ENCODE data around the gene CENPN. TPM values are rescaled to one million over a fixed set of nuclear protein-coding genes. Genes with fewer than 3 reads are reported as not detected.
A peak's percentile ranks its signal among the peaks of the same experiment; 100 is the strongest.

Gene CENPN
- total RNA-seq, 3 donors from 2014 or later = 3.9 to 9.7 (median 8.2) TPM

DNA sequence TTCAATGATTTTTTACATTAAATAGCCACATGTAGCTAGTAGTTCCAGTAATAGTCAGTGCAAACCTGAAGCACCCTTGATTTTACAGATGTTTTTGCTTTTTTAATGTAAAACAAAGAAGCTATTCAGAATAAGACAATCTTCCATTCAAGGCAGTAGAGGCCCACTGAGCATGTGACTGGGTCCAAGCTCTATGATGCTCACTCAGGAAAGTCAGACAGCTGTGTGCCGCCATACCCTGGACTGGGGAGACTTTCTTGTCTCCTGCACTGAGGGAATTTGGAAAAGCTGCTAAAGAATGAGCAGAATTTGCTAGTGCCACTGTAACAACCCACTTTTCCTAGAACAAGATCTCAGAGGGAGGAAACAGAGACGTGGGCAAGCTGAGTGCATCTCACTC is 11.5 kb downstream of the CENPN start:
- Histone ChIP-seq H3K4me1 (no peaks in the 10 kb centered on the region), H3K36me3 (no peaks in the 10 kb centered on the region), H3K27me3 (no peaks in the 10 kb centered on the region), H3K4me3 (no peak overlapping the region), H3K9me3 (no peaks in the 10 kb centered on the region), H3K27ac (no peak overlapping the region)
- TF ChIP-seq POLR2A (IDR thresholded peaks at IDR 0.05) (no peak), POLR2AphosphoS5 (IDR thresholded peaks at IDR 0.05) (no peak)
- TF ChIP-seq, protein P1, sequence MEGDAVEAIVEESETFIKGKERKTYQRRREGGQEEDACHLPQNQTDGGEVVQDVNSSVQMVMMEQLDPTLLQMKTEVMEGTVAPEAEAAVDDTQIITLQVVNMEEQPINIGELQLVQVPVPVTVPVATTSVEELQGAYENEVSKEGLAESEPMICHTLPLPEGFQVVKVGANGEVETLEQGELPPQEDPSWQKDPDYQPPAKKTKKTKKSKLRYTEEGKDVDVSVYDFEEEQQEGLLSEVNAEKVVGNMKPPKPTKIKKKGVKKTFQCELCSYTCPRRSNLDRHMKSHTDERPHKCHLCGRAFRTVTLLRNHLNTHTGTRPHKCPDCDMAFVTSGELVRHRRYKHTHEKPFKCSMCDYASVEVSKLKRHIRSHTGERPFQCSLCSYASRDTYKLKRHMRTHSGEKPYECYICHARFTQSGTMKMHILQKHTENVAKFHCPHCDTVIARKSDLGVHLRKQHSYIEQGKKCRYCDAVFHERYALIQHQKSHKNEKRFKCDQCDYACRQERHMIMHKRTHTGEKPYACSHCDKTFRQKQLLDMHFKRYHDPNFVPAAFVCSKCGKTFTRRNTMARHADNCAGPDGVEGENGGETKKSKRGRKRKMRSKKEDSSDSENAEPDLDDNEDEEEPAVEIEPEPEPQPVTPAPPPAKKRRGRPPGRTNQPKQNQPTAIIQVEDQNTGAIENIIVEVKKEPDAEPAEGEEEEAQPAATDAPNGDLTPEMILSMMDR (IDR thresholded peaks at IDR 0.05) = no peak
- intact Hi-C loops (cut with DNase I; ENCODE audit: low total_unique reads) = no loop called here
- DNase-seq (ENCODE audit: low spot score in 2 of 2) = no peak

DNA sequence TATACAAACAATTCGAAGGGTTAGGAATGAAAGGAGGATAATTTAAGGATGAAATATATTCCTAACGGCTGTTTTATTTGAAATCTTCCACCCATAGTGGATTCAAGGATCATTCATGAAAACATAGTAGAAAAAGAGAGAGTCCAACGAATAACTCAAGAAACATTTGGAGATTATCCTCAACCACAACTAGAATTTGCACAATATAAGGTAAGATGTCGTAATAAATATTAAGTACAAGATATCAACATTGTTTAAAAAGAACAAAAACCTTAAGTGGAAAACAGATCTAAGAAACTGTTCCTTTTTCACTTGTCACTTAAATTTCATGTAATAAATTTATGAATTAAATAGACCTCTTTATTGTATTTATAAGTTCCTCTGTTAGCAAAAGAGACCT is 19.4 kb downstream of the CENPN start:
- TF ChIP-seq POLR2A (IDR thresholded peaks at IDR 0.05) (no peak), POLR2AphosphoS5 (IDR thresholded peaks at IDR 0.05) (no peak)
- TF ChIP-seq, protein P1 (IDR thresholded peaks at IDR 0.05) = no peak
- intact Hi-C loops (cut with DNase I; ENCODE audit: low total_unique reads) = no loop called here
- no peaks in the 10 kb centered on the region for H3K36me3 ChIP-seq
- H3K27me3 ChIP-seq = no peaks in the 10 kb centered on the region
- no peaks in the 10 kb centered on the region for H3K4me1 ChIP-seq
- no peaks in the 10 kb centered on the region for H3K9me3 ChIP-seq
- H3K4me3 ChIP-seq = no peak overlapping the region
- H3K27ac ChIP-seq = no peak overlapping the region
- DNase-seq (ENCODE audit: low spot score in 2 of 2) = no peak

DNA sequence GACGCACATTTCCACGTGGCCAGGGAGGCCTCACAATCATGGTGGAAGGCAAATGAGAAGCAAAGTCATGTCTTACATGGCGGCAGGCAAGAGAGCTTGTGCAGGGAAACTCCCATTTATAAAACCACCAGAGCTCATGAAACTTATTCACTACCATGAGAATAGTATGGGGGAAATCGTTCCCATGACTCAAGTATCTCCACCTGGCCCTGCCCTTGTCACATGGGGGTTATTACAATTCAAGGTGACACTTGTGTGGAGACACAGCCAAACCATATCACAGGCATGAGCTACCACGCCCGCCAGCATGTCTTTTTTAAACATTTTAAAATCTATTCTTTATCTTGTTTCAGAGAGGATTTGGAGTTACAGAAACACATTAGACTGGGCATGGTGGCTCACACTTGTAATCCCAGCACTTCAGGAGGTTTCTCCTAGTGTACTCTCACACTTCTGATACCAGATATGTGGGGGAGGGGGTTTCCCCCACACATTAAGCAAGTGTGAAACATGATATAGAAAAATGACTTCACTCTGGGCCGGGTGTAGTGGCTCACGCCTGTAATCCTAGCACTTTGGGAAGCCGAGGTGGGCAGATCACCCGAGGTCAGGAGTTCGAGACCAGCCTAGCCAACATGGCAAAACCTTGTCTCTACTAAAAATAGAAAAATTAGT is 23.1 kb downstream of the CENPN start:
- no peak for TF ChIP-seq POLR2A (IDR thresholded peaks at IDR 0.05)
- TF ChIP-seq, protein P1 (IDR thresholded peaks at IDR 0.05) = no peak
- no peak for TF ChIP-seq POLR2AphosphoS5 (IDR thresholded peaks at IDR 0.05)
- intact Hi-C loops (cut with DNase I; ENCODE audit: low total_unique reads) = no loop called here

DNA sequence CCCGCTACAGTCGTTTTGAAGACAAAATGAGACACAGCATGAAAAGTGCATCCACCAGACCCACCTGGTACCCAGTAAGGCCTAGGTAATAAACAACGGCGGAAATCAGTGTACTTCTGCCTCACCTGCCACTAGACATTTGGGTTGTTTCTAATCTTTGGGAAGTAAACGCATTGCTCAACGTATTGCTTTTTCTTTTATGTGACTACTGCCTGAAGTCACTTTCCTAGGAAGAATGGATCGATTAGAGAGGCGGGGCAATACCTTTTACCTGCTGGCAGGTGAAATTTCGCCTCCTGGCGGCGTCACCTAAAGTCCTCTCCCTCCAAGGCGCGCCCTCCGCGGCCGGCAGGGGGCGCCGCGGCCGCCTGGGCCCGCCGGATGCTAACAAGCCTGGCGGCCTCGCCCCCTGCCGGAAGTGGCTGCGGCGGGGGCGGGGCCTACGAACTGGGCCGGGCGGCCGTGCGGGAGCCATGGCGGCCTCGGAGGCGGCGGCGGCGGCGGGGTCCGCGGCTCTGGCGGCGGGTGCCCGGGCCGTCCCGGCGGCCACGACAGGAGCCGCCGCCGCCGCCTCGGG is 28.5 kb downstream of the CENPN start, which contains the start of gene ATMIN:
Gene ATMIN (plus strand): TSS at position 445 of the 577 bp plus-strand sequence. CDS start 29 bp downstream, at position 474.
- Histone ChIP-seq H3K4me3 (peak within 1 kb of the TSS; percentile 75 to 92 (median 83)), H3K4me1 (no peaks in the 10 kb centered on the region), H3K9me3 (no peaks in the 10 kb centered on the region), H3K36me3 (no peaks in the 10 kb centered on the region), H3K27me3 (no peaks in the 10 kb centered on the region), H3K27ac (peak within 1 kb of the TSS; percentile 68 to 88)
- TF ChIP-seq POLR2A (IDR thresholded peaks at IDR 0.05) (no peak), POLR2AphosphoS5 (IDR thresholded peaks at IDR 0.05) (peak in 1 of 3 donors; percentile 21)
- TF ChIP-seq, protein P1 (IDR thresholded peaks at IDR 0.05) = peak; percentile 74 to 99 (median 90)
- DNase-seq (ENCODE audit: low spot score in 2 of 2) = peak; percentile 79 to 81
- intact Hi-C loops (cut with DNase I; ENCODE audit: low total_unique reads) = no loop called here

More for the DNA sequence above, 23.1 kb downstream of the CENPN start:
- H3K4me1 ChIP-seq = no peaks in the 10 kb centered on the region
- H3K27ac ChIP-seq = no peak overlapping the region
- no peaks in the 10 kb centered on the region for H3K36me3 ChIP-seq
- no peak overlapping the region for H3K4me3 ChIP-seq
- no peak for DNase-seq (ENCODE audit: low spot score in 2 of 2)
- H3K27me3 ChIP-seq = no peaks in the 10 kb centered on the region
- H3K9me3 ChIP-seq = no peaks in the 10 kb centered on the region

Measured in breast epithelium (tissue), 4 donors.